HG02852 (cell line): Measurements from ENCODE around the gene FAM83G.
"Not testable (repeated sequence)": the region's sequence is repeated elsewhere in the genome, so short reads cannot be mapped to it uniquely, and the experiment has no call there.

Experiments used
- ATAC-seq: cut with Tn5 transposase; IDR thresholded peaks from one replicate; pipeline ENCODE4 v1.9.1; 2021; ENCODE audit warnings: mild to moderate bottlenecking, moderate library complexity; ENCODE audit not compliant: unreplicated experiment

FAM83G gene

DNA sequence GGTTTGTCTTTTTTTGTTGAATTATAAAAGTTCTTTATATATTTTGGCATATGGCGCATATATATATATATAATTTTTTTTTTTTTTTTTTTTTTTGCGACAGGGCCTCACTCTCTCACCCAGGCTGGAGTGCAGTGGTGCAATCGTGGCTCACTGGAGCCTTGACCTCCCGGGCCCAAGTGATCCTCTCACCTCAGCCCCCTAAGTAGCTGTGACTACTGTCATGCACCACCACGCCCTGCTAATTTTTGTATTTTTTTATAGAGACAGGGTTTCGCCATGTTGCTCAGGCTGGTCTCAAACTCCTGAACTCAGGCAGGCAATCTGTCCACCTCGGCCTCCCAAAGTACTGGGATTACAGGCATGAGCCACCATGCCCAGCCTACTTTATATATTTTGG is 82.0 kb downstream of the FAM83G start:
- not testable (repeated sequence) for ATAC-seq

DNA sequence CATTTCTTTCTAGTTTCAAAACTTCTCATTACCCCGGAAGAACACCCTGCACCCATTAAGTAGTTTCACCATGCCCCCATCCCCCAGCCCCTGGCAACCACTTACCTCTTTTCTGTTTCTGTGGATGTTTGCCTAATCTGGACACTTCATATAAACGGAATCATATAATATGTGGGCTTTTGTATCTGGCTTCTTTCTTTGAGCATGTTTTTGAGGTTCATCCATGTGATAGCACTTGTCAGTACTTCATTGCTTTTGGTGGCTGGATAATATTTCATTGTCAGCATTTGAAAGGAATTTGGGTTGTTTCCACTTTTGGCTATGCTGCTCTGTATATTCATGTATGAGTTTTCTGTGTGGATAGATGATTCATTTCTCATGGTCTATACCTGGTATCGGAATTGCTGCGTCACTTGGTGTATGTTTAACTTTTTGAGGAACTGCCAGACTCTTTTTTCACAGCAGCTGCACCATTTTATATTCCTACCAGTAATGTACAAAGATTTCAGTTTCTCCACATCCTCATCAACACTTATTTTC is 82.6 kb downstream of the FAM83G start:
- ATAC-seq: peak; percentile 53

DNA sequence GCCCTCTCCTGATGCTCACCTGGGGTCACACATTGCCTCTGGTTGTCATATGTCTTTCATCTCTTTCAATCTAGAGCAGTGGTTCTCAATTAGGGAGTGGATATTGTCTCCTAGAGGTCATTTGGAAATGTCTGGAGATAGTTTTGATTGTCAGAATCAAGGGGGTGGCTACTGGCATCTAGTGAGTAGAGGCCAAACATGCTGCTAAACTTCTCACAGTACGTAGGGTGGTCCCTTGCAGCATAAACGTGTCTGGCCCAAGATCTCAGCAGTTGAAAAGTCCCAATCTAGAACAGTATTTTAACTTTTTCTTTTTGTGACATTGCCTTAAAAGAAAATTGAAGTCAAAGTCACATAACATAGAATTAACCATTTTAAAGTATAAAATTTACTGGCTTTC is 83.1 kb downstream of the FAM83G start:
- no peak for ATAC-seq

DNA sequence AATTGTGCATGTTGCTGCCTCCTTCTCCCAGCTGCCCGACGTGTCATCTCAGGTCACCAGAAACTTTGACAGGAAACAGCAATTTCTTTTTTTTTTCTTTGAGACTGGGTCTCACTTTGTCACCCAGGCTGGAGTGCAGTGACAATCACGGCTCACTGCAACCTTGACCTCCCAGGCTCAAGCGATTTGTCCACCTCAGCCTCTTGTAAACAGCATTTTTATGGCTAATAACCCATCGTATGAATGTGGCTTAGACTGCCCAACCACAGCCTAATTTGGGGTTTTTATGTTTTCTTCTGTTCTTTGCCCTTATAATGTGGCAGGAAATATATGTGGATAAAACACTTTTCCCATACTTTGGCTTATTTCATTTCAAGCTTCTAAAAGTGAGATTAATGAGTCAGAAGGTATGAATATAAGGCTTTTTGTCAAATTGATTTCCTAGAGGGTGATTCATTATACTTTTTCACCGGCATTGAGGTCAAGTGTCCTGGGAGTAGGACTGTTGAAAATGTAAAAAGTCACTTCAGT is 83.6 kb downstream of the FAM83G start:
- no peak for ATAC-seq

DNA sequence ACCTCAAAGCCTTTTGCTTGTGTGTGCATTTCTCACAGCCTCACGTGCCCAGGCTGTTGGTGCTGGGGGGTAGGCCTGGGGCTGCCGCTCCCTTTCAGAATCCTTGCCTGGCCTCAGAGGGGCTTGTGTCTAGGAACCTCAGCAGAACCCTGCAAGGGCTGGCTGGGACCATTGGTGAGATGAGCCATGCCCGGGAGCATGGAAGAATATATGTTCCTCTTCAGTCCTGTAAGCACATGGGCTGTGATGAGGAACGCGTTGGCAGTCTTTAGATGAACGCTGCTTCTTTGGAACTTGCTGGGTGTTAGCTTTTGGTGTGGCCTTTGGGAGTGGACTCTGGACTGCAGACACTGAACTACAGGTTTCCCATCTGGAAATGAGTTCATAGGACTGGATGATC is 84.6 kb downstream of the FAM83G start:
- ATAC-seq: no peak
